ENCODE measurements around the gene MDFI.
A peak's percentile ranks its signal among the peaks of the same experiment; 100 is the strongest.

Gene MDFI

DNA sequence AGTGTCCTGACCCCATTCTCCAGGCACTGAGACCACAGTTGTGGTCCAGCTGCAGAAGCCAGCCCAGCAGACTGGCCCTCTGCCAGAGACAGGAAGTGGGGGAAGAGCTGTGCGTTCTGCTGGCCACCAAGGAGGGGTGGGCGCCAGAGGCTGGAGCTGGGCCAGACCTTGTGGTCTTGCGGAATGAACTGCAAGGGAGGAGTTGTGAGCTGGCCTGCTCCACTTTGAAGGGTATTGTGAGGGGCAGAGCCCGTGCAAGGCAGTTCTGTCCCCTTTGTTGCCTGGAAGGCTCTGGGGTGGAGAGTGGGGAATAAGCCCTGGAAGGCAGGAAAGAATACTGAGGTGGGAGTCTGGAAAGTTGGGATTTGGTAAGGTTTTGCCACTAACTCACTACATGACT, 3.6 kb upstream of the MDFI start:
- DNase-seq: no peak

DNA sequence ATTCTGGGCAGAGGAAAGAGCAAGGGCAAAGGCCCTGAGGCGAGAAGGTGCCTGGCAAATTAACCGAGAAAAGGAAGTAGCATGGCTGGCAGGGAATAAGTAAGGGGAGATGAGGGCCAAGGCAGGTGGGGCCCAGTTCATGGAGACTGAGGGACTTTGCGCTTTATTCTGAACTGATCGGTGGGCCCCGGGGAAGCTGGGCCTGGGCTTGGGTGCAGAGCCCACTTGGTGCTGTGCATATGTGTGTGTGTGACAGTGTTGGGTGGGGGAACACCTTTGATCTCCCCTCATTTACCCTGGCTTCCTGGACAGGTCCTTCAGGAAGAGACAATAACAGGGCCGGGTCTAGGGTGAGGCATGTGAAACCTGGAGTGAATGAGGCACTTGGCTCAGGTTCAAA, 2.9 kb upstream of the MDFI start:
- DNase-seq: no peak

- DNase-seq: no peak
Measured at GRCh38 chr6:41636833-41637193, 1.5 kb upstream of the MDFI start.

GRCh38 chr6:41637194-41638001, 870 bp upstream of the MDFI start:
- DNase-seq: no peak

GRCh38 chr6:41638935-41639808, 904 bp downstream of the MDFI start:
- DNase-seq: peak in 3 of 4 experiments; percentile 11 to 27 (median 22)

GRCh38 chr6:41639809-41640371, 1.6 kb downstream of the MDFI start:
- DNase-seq: no peak

DNA sequence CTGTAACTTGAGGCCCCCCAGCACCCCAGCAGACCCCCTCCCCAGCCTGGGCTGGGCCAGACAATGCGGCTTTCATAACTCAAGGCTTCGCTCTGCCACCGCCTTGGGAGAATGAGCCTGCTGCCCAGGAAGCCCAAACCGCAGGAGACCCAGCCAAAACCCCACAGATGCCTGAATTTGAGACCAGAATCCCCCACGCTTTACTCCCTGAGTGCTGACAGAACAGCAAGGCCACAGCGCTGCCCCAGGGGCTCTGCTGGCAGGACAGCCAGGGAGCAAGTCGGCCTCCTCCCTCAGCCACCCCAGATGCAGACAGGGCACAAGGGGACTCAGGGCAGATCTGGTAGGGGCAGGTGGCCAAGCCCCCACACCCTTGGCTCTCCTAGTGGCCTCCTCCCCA, 2.2 kb downstream of the MDFI start:
- DNase-seq: no peak

- no peak for DNase-seq
Measured at GRCh38 chr6:41641352-41641925, 3.2 kb downstream of the MDFI start.

GRCh38 chr6:41642090-41642959, 4.1 kb downstream of the MDFI start:
- DNase-seq: no peak

DNA sequence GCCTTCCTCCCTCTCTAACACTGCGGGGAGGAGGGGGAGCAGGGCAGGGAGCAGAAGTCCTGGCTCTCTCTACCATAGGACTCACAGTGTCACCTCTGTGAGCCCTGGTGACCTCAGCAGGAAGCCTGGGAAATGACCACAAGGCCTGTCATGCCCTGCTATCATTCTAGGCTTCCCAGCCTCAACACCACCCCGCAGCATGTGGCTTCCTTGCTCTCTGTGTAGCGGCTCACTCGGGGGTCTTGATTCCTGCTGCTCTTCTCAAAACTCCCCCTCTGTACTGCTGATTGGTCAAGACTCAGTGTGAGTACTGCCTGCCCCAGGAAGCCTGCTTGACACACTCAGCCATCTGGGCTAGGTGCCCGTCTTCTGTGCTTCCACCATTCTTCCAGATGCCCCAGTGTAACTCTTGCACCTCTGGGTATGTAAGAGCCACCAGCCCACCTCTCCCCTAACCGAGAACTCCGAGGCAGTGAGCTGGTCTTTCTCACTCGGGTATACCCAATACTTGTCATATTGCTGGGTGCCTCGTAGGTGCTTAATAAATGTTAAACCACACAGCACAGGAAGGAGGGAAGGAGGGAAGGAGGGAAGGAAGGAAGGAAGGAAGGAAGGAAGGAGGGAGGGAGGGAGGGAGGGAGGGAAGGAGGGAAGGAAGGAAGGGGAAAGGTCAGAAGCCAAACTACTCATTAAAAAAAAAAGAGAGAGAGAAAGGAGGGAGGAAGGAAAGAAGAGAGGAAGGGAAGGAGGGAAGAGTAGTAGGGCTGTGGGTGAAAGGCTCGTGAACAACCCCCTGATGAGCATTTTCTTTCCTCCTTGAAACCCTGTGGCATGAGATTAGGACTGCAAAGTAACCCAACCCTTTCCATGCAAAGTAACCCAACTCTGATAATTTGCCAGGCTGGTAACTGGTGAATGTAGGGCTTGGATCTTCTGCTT, 5.0 kb downstream of the MDFI start:
- peak in 2 of 4 experiments; percentile 23 to 25 for DNase-seq

DNA sequence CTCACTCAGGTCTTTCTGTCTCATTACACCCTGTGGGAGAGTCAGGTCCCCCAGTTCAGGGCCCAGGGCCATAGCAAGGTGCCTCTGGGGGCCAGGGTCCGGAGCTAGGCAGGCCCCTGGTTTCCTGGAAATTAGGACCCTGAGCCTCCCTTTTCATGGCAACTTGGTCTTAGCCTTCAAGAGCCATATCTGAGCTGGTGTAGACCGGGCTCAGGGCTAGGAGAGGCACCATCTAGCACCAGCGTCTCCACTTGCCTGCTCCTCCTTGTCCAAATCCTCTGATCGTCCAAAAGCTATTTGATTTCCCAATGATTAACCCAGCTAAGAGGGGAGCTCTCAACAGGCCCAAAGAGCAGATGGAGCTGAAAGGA, 5.6 kb downstream of the MDFI start:
- no peak for DNase-seq

- no peak for DNase-seq
Measured at GRCh38 chr6:41644297-41644879, 6.1 kb downstream of the MDFI start.

DNA sequence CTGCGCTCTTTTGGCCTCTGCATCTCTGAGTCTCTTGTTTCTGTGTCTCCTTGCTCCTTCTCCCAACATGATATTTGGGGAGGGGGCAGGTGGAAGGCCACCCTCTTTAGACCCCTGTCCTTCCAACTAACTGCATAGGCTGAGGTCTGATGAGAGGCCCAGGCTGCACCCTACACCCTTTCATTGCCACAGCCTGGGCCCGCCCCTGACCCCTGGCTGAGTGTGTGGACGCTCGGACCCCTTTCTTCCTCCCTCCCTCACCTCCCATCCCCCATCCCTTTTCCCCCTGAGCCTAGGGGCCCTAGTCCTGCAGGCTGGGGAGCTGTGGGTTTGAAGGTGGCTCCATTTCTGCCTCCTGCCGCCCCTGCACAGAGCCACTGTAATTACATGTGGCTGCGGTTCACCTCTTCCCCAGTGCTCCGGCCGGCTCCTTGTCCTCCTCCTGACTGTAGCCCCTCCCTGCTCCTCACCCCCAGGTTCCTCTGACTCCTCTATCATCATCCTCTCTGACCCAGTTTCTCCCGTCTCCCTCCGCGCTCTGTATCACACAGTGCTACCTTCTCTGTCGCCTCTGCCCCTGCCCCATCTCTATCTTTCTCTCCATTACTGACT, 6.8 kb downstream of the MDFI start:
- DNase-seq: no peak

DNA sequence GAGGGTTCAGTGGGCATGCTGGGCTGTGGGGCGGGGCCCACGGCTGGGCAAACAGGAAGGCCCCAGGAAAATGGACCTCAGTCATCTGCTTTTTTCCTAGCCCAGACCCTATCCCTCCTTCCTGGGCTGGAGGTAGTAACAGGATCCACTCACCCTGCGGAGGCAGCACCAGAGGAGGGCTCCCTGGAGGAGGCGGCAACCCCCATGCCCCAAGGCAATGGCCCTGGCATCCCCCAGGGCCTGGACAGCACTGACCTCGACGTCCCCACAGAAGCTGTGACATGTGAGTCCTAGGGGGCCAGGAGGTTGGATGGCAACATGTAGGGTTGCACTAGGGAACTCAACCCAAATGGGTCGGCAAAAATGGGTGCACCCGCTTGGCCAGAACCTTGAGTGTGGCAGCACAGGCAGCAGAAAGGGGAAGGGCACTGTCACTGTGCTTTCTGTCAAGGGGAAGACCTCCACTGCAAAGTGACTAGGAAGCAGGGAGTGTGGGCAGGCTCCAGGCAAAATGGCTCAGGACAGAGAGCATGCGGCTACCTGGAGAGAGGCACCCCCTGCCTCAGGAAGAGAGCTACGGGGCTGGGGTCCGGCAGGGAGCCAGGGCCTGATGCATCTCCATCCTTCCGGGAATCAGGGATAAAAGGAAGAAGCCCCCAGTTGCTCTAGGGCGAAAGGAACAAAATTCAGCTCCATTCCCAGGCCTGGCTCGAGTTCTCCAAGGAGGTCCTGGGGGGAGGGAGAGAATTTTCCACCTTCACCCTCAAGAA, 7.9 kb downstream of the MDFI start:
- DNase-seq: no peak

GRCh38 chr6:41647061-41647511, 8.8 kb downstream of the MDFI start:
- no peak for DNase-seq

GRCh38 chr6:41648070-41648585, 9.9 kb downstream of the MDFI start:
- no peak for DNase-seq

GRCh38 chr6:41648921-41649320, 10.7 kb downstream of the MDFI start:
- DNase-seq: no peak

DNA sequence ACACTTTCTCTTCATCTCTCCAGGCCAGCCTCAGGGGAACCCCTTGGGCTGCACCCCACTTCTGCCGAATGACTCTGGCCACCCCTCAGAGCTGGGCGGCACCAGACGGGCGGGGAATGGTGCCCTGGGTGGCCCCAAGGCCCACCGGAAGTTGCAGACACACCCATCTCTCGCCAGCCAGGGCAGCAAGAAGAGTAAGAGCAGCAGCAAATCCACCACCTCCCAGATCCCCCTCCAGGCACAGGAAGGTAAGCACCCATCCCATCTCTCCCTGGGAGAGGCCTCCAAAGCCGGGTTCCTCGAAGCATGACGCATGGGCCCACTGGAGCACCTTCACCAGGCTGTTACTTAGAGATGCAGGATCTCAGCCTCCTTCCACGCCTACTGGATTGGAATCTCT, 11.3 kb downstream of the MDFI start:
- DNase-seq: no peak

GRCh38 chr6:41650120-41650519, 11.9 kb downstream of the MDFI start:
- DNase-seq: no peak
